ENCODE measurements around the gene IGSF1.
"Not testable (repeated sequence)": the region's sequence is repeated elsewhere in the genome, so short reads cannot be mapped to it uniquely, and the experiment has no call there.

The IGSF1 gene

DNA sequence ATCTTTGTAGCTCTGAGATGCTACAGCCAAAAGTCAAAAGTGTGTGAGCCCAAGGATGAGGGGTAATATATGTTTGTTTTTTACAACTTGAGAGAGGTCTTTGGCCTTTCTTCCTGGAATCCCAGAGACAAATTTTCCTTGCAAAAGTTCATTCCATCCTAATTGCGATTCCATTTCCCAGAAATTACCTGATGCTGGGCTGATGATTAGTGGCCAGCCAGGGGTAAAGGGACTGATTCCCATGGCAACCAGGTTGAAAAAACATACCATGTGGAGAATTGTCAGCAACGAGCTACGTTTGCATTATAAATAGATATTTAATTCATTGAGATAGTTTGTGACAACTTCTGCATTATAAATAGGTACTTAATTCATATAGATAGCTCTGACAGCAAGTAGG is 17.8 kb downstream of the IGSF1 start:
- in situ Hi-C loops (cut with MboI; ENCODE audit: low sequenced_read_pairs) = no loop called here

DNA sequence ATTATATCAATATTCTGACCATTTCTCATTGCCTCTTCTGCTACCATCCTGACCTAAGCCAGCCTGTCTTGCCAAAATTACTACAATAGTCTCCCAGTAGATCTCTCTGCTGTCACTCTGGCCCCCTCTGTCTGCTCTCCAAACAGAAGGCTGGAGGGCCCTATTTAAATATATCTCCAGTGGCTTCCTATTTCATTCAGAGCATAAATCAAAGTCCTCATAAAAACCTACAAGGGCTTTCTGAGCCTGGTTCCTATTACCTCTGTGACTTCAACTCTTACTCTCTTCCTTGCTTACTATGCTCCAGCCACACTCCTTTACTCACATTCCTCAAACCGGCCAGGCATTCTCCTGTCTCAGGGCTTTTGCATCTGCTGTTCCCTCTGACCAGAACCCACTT is 19.0 kb downstream of the IGSF1 start:
- in situ Hi-C loops (cut with MboI; ENCODE audit: low sequenced_read_pairs) = no loop called here

DNA sequence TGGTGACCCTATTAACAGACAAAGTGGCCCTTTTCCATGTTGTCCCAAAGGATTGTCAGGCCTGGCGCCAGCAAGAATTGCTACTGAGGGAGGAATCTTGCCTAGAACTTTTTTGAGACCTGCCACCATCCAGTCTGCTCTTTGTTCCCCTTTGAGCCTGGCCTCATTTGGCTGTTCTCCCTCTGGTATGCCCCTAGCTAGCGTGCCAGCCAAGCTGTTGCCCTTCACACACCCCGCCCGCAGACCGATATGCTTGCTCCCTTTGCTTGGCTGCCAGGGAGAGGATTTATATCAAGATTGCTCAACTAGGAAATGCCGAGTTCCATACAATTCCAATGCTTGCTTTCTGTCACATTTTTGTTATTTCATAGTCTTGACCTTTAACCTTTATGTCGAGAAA is 24.4 kb downstream of the IGSF1 start:
- in situ Hi-C loops (cut with MboI; ENCODE audit: low sequenced_read_pairs) = no loop called here

DNA sequence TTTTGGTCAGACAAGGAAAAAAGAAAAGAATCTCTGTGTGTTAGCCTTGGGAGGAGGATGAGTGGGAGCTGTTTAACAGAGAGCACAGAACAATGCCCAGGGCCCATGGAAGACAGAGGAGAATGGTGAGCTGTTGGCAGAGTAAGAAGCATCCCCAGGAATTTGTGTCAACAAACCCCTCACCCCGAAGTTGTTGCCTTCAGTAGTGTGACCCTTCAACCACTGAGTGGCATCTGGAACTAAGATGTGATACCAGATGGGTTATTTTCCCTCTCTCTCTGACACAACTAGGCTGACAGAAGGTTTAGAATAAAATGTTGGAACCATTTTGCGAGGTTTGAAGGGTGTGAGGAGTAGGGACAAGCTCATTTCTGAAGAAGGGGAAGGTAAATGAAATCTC is 25.1 kb downstream of the IGSF1 start:
- in situ Hi-C loops (cut with MboI; ENCODE audit: low sequenced_read_pairs) = no loop called here

DNA sequence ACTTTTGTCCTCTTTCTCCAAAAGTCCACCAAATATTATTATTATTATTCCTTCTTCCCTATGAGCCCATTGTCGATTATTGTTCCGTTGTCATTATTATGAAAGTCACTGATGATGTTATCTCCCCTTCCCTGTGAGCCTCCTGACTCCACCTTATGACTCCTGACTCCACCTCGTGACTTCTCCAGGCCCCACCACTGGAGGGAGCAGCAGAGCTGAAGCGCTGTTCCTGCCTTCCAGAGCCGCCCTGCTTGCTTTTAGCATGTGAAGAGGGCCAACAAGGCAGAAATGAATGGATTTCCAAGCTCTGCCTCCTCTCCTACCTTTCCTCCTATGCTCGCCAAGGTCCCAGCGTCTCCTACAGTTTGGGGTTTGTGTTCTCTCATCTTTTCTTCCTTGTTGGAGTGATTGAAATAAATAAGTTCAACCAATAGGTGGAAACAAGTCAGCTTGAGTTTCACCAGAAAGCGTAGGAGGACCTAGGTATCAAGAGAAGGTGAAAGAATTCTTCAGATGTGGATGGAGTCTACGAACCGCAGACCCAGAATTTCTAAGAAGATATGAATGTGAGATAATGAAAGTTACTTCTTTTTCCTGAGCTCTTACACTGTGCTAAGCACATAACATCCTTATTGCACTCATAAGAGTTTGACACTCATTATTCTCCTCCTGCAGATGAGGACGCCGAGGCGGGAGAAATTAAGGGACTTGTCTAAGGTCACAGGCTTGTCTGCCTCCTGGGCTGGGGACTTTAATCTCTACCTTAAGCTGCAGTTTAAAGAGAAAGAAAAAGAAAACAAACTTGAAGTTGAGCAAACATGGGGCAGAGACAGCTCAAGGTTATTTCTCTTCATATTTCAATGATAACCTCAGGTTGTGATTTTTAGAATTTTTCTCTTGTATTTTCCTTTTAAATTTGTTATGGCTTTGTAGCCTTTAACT is 26.1 kb downstream of the IGSF1 start:
- in situ Hi-C loops (cut with MboI; ENCODE audit: low sequenced_read_pairs) = no loop called here

DNA sequence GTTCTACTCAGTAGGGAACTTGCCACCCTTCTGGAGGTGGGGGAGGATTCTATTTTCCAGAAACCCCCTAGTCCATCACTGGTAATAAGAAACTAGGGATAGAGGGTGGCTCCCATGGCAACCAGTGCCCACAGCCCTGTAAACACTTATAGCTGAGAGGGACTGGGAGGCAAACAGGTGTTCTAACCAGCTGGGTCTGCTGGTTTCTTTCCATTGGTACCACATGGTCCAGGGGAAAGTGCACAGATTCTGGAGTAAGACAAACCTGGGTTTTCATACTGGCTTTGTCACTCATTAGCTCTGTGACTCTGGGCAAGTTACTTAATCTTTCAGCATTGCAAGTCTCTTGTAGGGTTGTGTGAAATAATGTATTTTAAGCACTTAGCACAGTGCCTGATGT is 26.9 kb downstream of the IGSF1 start:
- in situ Hi-C loops (cut with MboI; ENCODE audit: low sequenced_read_pairs) = no loop called here

DNA sequence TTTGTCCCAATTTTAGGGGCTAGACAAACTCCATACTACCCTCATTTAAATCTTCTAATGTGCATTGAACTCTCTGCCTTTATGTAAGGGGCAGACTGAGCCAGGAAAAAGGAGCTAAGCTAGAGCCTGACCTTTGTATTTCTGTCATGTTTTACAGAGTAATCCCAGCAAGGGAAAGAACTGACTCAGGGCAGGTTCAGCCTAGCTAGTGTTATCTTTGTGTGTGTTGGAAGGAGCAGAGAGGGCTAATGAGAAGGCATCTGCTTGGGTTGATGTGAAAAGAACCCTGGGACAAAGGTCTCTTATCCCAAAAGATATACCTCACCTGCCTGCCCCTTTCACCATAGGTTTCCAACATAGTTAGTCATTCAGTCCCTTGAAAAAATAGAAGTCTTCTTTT is 31.7 kb downstream of the IGSF1 start:
- in situ Hi-C loops (cut with MboI; ENCODE audit: low sequenced_read_pairs) = no loop called here

DNA sequence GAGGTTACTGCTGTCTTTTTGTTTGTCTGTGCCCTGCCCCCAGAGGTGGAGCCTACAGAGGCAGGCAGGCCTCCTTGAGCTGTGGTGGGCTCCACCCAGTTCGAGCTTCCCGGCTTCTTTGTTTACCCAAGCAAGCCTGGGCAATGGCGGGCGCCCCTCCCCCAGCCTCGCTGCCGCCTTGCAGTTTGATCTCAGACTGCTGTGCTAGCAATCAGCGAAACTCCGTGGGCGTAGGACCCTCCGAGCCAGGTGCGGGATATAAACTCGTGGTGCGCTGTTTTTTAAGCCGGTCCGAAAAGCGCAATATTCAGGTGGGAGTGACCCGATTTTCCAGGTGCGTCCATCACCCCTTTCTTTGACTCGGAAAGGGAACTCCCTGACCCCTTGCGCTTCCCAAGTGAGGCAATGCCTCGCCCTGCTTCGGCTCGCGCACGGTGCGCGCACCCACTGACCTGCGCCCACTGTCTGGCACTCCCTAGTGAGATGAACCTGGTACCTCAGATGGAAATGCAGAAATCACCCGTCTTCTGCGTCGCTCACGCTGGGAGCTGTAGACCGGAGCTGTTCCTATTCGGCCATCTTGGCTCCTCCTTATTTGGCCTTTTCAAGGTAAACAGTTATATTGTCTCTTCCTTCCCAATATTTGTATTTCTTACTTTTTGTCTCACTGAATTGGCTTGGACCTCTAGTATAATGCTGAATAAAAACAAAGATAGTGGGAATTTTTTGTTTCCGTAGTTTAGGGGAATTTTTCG is 37.9 kb downstream of the IGSF1 start:
- in situ Hi-C loops (cut with MboI; ENCODE audit: low sequenced_read_pairs) = not testable (repeated sequence)

DNA sequence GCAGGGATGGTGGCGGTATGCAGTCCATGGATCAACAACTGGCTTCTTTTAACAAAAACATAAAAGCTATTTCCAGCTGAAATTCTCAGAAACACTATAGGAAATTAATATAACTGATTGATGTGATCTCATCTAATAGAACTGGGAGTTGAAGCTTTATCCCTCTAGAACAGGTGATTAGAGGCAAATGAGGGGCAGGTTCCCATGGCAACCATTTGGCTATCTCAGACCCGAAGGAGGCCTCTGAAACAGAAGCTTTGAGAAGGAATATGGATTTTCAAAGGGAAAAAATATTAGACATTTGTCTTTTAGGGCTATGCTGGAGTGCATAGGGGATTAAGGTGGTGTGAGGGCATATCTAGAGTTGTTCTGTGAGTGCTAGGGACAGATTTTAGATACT is 50.0 kb downstream of the IGSF1 start:
- in situ Hi-C loops (cut with MboI; ENCODE audit: low sequenced_read_pairs) = no loop called here

DNA sequence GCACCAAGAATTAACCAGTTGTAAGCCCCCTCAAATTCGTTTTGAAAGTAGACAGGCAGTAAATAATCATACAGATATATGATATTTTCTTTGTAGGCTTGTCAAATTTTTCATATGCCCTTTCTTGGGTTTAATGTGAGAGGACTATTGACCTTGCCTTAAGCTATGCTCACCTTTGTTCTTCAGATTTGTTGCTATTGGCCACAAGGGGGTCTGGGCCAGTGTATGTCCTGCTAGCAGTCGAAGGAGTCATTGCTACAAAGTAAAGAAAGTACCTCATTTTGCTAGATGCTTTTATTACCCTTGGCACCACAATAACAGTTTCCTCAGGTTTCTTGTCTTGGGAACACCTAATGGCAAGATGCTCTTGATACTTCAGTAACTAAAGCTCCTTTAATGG is 51.7 kb downstream of the IGSF1 start:
- in situ Hi-C loops (cut with MboI; ENCODE audit: low sequenced_read_pairs) = no loop called here

DNA sequence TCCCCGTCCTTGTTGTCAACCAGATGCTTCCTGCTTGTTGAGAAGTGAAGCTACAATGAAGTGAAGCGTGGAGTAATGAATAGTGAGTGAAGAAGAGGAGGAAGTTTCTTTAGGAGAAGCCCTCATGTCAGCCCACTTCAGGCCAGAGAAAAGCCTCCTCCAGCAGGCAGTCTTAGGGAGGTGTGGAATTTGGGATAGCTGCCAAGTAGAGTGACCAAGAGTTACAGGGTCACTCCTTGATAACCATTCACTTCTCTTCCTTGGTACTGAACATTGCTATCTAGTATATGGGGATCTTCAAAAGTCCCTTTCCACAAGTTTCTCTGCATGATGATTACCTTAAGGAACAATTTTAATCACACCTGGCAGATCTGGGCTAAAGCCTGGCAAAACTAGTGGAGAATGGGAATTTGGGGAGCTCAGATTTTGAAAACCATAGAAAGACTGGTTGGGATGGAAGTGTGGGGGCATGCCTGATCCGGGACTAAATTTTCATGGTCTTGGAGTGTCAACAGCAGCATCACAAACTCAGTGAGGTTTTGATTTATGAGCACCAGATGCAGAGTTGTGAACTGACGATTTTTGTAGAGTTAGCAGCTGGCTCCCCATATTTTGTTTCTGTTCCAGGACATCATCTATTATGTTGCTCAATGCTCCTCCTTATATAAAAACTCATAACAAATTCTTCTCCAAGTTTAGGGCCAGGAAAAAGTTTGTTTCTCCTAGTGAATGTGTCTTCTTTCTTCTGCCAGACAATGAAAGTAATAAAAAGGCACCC is 53.1 kb downstream of the IGSF1 start:
- in situ Hi-C loops (cut with MboI; ENCODE audit: low sequenced_read_pairs) = no loop called here

DNA sequence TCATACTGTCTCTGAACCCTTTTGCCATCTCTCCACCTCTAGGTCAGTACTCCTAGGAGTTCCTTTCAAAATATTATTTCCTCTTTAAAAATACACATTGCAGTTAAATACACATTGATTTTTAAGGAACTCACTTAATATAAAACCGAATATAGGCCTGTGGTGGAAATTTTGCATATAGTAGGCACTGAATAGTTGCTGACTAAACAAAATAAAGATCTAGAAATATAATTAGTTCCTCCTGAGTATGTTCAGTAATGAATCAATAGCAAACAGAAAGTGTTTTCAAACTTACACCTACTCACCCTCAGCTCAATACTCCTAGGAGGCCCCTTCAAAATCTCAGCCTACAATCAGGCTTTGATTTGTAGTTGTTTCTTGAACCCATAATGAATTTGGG is 61.5 kb downstream of the IGSF1 start:
- in situ Hi-C loops (cut with MboI; ENCODE audit: low sequenced_read_pairs) = no loop called here

DNA sequence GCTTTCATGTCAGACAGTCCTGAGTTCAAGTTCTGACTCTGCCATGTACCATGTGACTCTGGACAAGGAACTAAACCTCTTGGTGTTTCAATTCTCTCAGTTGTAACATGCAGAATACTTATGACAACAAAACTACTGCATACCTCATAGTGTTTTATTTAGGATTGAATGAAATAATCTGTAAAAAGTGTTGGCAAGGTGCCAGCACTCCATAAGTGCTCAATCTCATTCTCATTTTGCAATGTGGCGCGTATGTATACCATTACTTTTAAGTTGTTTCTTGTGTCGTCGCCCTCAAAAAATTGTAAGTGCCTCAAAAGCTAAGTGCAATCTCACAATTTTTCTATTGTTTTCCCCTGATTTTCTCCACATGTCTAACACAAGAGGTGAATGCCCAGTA is 62.5 kb downstream of the IGSF1 start:
- in situ Hi-C loops (cut with MboI; ENCODE audit: low sequenced_read_pairs) = no loop called here

DNA sequence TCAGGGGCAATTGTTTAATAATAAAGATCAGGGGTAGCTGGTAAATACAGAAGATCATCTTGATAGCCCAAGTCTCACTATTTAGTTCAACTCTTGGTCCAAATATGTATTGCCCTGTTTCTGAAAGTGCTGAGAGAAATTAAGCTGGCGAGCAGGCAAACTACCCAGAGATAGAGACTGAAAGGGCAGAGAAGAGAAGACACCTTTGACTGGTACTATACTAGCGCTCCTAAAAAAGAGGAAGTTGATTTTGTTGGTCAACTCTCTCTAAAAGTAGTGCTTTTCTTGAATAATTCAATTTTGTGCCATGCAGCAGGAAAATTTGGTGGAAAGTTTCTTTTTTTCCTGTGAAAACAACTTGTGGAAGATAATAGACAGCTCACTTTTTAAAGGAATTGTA is 64.0 kb downstream of the IGSF1 start:
- in situ Hi-C loops (cut with MboI; ENCODE audit: low sequenced_read_pairs) = no loop called here

Data from hTERT RPE-1 (cell line).